Erythroblast (primary cell): ENCODE data around the gene TBC1D2.

Experiments
- GATA1 ChIP-seq: IDR thresholded peaks from 2 replicates; pipeline ENCODE4 v1.6.1; 2011; ENCODE audit warnings: low read depth, mild to moderate bottlenecking, control low read depth, low read length, moderate library complexity
- POLR2A ChIP-seq: IDR thresholded peaks from 2 replicates; pipeline ENCODE4 v1.6.1; 2011; ENCODE audit warnings: mild to moderate bottlenecking, low read length

- TF ChIP-seq POLR2A = no peak
- TF ChIP-seq GATA1 = no peak
Observed at GRCh38 chr9:98285446-98285845, 30.0 kb upstream of the TBC1D2 start.
